IMR-90 (cell line): ENCODE data around the gene DERA. TPM values are rescaled to one million over a fixed set of nuclear protein-coding genes. Genes with fewer than 3 reads are reported as not detected.

ENCODE experiments used
- polyA plus RNA-seq, 3 experiments: library from polyadenylated mRNA; depleted of rRNA; stranded (reverse); fragments of >200 nt; gene quantifications; 2 replicates each; pipeline ENCODE4 v1.2.3, GENCODE V29; 2012; ENCODE audit warnings: low replicate concordance in 1 of 3
- total RNA-seq: library from RNA; depleted of rRNA; stranded (reverse); fragments of >200 nt; gene quantifications from 2 replicates; pipeline ENCODE4 v1.2.3, GENCODE V29; 2012; rRNA removed

DERA gene
- total and polyA plus RNA-seq, 2 of the 4 experiments (the other 2 are of a cell fraction): 28.1 to 58.6 TPM

Other genes with a start within 250 kb of the DERA start
- 102 and 104 TPM in 2 replicates for gene EPS8, start 121.9 kb upstream of the DERA start, total RNA-seq
- gene EPS8, start 121.9 kb upstream of the DERA start, polyA plus RNA-seq (2012; rRNA removed): 45.0 and 45.1 TPM in 2 replicates
- gene STRAP, start 28.9 kb upstream of the DERA start, total RNA-seq: 82.1 and 133 TPM in 2 replicates
- 91.0 and 98.1 TPM in 2 replicates for gene STRAP, start 28.9 kb upstream of the DERA start, polyA plus RNA-seq (2012; rRNA removed)